GM18870 (cell line): ENCODE data around the gene KRTAP20-3.

Experiments
- ATAC-seq: cut with Tn5 transposase; IDR thresholded peaks from one replicate; pipeline ENCODE4 v1.9.1; 2021; ENCODE audit warnings: moderate library complexity; ENCODE audit not compliant: unreplicated experiment

KRTAP20-3 gene

DNA sequence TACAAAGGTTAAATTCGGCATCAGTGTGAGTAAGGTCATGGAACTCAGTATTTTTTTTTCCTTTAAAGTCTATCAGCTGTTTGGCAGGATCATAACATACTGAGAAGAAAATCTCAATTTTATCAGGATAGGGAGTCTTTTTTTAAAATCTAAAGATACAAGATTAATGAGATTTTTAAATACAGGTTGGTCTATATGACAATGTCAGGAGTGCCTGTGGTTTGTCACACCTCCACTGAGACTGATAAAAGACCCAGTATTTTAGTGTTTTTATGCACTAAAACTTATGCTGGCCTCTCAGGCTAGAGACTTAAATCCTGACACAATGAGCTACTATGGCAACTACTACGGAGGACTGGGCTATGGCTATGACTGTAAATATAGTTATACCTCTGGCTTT, at the start of gene KRTAP20-3:
Gene KRTAP20-3, plus strand, starts transcription at position 301 of the 400 bp plus-strand sequence.
- ATAC-seq: no peak

DNA sequence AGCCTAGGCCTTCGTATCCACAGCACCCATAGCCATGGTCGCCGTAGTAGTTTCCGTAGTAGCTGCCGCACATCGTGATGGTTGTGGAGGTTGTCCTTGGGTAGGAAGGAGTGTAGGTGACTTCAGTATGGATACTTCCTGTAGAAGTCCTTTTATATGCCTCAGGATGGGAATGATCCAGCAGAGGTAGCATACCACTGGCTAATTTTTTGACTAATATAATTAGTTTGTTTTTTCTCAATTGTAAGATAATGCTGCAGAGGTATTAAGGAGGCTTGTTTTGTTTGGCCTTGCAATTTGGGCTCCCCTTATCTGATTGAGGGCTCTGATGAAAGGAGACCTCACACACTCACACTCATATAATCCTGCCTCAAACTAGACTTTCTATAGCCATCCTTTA, 43.9 kb upstream of the KRTAP20-3 start, which contains the start of gene KRTAP6-2:
Gene KRTAP6-2, minus strand, starts transcription at position 101 of the 400 bp plus-strand sequence. Its CDS starts 28 bp downstream, at position 73.
- ATAC-seq: no peak

DNA sequence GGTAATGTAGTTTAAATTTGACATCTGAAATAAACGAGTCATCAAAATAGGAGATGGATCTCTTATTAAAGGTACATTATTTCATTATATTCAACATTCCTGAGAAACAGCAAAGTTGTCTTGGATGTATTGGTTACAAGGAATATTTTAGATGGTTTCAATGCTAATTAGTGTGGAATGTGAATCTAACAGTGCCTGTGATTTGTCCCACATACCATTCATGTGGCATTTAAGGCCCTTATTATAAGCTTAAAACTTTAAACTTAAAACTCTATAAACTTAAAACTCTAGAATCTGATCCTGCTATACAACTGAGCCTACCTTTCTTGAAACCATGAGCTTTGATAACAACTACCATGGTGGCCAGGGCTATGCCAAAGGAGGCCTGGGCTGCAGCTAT, 41.9 kb upstream of the KRTAP20-3 start, which contains the start of gene KRTAP22-1:
Gene KRTAP22-1, plus strand, starts transcription at position 301 of the 400 bp plus-strand sequence.
- no peak for ATAC-seq

DNA sequence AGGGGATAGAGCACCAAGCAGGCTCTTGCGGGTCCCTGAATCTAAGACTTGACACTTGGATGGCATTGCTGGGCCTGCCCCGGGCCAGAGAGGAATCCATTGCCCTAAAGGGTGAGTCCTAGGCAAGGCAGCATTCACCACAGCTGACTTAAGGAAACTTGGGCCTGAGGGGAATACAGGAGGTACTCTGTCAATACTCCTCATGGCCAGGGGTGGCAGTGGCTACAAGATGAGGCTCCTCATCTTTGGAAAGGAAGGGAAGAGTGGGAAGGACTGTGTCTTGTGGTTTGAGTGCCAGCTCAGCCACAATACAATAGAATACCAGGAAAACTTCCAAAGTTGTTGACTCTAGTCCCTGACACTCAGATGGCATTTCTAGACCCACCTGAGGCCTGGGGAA, 36.7 kb upstream of the KRTAP20-3 start:
- no peak for ATAC-seq

DNA sequence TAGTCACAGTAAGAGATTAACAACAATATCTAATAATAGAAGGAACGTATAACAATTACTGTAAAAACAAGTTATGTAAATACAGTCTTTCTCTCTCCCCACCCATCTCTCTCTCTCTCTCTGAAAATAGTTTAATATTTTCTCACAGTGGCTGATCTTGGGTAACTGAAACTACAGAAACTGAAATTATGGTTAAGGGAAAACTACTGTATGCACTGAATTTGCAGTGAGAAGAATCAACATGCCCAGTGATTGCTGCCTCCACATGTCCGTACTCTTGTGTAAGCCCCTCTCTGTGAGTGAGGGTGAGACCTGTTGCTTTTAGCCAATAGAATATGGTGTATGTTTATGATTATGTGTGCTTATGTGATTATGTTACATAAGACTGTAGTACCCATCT, 30.5 kb upstream of the KRTAP20-3 start:
- no peak for ATAC-seq

DNA sequence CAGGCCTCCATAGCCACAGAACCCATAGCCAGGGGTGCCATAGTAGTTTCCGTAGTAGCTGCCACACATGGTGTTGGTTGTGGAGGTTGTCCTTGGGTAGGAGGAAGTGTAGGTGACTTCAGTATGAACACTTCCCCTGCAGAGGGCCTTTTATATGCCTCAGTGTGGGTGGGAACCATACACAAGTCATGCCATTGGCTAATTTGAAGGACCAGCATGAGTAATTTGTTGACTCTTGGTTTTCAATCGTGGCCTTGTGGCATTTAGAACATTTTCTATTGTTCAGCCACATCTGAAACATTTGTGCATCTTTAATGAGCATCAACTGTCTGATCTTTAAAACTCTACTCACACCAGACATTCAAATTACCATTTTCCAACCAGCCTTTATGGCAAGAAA, 28.8 kb upstream of the KRTAP20-3 start, which contains the start of gene KRTAP6-1:
Gene KRTAP6-1, minus strand, starts transcription at position 95 of the 400 bp plus-strand sequence. Its CDS starts 26 bp downstream, at position 69.
- ATAC-seq: no peak

DNA sequence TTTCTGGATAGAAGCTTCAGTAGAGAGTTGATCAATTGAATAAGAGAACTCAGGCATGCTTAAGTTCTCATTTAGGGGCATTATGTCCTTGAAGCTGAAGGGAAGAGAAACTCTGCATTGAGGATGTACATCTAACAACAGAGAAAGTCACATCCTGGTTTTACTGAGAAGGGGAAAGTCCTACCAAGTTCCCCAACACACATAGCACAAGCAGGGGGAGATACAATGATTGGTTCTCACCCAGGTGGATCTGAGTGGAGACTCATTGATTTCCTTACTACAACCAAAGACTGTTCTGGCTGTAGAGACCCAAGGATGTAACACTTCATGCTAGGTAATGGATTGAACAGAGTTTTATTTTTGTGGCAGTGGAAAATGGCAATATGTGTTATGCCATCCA, 27.5 kb upstream of the KRTAP20-3 start:
- no peak for ATAC-seq

DNA sequence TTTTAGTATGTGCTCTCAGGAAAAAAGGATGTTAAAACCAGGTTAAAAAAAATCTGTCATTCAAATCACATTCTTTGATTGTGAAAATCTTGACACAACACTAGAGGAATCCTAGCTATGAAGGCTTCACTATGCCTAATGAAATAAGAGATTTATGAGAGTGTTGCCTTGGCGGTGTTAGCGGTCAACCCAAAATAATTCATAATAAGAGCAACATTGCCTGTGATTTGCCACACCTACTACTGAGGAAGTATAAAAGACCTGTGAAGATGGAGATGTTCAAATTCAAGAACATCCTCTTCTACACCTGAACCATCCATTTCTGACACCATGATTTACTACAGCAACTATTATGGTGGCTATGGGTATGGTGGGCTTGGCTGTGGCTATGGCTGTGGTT, 26.5 kb upstream of the KRTAP20-3 start, which contains the start of gene KRTAP20-1:
Gene KRTAP20-1, plus strand, starts transcription at position 301 of the 400 bp plus-strand sequence. Its CDS starts 30 bp downstream, at position 331.
- no peak for ATAC-seq

DNA sequence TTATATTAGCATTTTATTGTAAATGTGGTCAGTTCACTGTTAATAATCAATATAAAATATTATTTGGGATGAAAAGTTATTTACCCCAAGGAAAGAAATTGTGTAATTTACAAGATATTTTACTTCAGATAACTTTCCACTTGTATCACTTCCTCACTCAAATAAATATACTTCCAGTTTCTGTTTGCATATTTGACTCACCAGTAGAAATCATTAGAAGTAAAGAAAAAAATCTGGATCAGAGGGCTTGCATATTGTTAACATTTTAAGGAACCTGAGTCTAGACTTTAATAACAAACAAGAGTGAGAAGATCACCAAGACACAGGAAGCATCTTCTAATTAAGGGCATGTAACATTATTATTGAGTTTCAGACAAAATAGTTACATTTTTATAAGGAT, 22.6 kb upstream of the KRTAP20-3 start:
- no peak for ATAC-seq

DNA sequence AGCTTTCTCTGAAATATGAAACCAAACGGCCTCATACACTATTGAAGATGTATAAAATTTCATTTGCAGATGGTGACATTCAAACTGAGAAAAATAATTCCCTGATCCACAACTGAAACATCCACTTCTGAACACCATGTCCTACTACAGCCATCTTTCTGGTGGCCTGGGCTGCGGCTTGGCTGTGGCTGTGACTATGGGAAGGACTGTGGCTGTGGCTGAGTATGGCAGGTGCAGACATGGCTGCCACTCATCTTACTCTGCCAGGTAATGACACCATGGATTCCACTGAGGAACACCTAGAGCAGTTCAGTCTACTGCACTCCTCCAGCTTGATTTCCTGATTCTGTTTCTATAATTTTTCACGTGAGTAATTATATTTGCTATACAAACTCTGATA, 22.1 kb upstream of the KRTAP20-3 start, which contains the start of gene KRTAP20-4:
Gene KRTAP20-4, plus strand, starts transcription at position 106 of the 400 bp plus-strand sequence.
- no peak for ATAC-seq

DNA sequence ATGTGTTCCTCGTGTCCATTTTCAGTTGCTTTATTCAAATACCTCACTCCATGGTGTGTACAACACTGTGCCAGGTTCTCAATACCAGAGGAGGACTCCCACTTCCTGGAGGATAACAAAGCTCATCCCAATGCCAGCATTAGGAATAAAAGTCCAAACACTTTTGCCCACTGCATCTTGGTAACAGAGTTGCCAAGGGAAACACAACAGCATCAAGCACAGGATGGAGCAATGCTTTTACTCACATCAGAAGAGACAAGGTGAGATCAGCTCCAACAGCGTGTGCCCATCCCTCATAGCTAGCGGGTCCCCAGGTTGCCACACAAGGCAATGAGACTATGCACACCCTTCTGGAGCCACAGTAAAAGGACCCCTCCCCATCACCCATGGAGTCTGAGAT, 19.3 kb upstream of the KRTAP20-3 start:
- ATAC-seq: no peak

DNA sequence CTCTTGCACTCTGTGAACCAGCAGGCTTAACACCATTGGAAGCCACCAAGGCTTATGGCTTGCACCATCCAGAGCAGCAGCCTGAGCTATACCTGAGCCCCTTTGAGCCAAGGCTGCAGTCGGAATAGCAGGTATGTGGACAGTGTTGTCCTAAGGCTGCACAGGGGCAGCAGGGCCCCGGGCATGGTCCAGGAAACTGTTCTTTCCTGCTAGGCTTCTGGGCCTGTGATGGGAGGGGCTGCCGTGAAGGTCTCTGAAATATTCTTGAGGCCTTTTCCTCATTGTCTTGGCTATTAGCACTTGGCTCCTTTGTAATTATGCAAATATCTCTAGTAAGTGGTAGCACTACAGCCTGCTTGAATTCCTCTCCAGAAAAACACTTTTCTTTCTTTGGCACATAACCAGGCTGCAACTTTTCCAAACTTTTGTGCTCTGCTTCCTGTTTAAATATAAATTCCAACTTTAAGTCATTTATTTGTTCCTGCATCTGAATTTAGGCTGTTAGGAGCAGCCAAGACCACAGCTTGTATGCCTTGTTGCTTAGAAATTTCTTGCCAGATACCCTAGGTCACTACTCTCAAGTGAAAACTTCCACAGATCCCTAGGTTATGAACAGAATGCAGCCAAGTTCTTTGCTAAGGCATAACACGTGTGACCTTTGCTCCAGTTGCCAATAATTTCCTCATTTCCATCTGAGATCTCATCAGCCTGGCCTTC, 17.1 kb upstream of the KRTAP20-3 start:
- ATAC-seq: no peak

DNA sequence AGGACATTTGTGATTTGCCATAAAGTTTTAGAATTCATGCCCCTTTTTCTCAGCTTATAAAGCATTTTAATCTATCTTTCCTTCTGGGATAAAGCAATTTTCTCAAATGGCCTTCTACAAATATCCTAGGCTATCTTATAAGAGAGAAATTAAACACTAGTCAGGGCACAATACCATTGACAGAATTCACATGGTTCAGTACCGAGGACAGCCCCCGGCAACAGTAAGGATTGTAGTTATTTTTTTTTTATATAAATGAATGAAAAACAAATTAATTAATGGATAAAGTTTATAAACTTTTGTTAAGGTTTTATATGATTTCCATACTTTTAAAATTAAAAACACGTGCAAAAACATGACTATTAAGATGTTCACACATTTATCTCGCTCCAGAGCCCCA, 14.6 kb upstream of the KRTAP20-3 start:
- no peak for ATAC-seq

DNA sequence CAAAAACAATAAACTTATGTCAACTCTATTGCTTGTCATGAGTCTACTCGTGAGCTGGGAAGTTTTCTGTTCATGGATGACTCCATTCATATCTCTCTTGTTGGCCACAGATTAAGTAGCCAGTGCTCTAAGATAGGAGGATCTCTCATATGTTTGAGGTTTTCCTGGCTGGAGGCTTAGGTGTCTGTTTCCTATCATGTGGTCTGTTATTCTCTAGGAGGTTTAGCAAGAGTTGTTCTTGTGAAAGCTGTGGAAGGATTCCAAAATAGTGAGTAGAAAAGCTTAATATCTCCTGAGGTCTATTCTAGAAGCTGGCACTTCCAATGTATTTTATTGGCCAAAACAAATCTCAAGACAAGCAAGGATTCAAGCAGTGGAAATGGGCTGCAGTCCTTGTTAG, 13.5 kb upstream of the KRTAP20-3 start:
- no peak for ATAC-seq

DNA sequence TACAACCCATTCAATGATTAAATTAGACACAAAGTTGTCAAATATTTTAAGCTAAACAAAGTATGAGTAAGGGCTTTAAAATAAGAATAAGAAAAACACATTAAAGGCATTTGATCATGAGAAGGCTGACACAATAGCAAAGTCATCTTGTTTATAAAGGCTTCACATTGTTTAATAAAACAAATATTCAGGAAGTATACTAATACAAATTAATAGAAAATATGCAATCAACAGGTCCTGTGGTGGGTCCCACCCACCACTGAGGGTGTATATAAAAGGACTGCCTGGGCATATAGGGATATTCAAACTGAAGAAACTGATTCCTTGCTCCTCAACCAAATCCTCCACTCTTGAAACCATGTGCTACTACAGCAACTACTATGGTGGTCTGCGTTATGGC, 7.8 kb upstream of the KRTAP20-3 start, which contains the start of gene KRTAP20-2:
Gene KRTAP20-2, plus strand, starts transcription at position 301 of the 400 bp plus-strand sequence. Its CDS starts 58 bp downstream, at position 359.
- ATAC-seq: no peak

DNA sequence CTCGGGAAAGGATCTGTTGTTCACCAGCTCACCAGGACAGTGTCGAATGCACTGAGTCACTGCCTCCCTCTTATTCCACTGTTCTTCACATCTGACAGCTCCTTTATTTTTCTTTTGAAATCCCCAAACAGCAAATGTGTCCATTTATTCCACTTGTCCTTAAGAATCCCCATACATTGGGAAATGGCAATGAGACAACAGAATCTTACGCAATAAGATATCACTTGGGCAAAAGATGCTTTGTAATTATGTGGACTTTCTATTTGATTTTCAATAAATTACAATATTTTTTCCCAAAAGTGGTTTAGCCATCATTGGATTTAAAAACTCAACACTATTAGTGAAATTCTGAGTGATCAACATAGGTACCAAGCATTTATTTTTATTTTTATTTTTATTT, 4.0 kb upstream of the KRTAP20-3 start:
- no peak for ATAC-seq

DNA sequence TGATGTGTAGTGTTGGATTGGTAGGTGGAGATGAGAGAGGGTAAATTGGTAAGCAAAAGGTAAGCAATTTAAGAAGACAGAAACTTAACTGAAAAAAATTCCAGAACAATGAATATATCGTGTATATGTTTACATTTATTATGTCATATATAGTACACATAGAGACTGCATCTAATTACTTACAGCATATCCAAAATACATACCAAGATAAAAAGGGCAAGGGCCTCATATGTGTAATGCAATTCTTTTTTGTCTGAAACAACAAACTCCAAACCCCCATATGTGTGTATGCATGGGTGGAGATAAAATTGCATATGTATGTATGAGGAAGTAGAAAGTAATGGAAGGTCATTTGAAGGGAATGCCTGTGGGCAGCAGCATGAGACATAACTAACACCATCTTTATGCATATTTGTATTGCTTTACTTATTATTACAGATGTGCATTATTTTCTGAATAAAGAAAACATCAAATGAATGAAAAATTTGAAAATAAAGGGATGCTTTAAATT, 4.3 kb downstream of the KRTAP20-3 start:
- ATAC-seq: no peak

DNA sequence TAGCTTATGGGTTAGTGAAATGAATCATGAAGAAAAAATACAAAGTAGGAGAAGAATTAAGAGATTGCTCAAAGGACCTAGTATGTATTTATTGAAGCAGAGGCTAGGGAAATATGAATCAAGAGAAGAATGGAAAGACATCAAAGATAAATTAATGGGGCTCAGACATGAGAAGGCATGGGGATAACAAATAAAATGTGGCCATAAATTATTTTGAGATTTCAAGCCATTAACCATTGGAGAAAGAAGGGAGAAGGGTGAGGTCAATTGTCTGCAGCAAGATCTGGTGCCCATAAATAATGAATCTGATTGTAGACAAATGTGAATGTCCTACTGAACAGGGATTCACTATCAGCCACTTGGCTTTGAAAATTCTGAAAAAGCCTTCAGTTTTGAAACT, 10.2 kb downstream of the KRTAP20-3 start:
- no peak for ATAC-seq

DNA sequence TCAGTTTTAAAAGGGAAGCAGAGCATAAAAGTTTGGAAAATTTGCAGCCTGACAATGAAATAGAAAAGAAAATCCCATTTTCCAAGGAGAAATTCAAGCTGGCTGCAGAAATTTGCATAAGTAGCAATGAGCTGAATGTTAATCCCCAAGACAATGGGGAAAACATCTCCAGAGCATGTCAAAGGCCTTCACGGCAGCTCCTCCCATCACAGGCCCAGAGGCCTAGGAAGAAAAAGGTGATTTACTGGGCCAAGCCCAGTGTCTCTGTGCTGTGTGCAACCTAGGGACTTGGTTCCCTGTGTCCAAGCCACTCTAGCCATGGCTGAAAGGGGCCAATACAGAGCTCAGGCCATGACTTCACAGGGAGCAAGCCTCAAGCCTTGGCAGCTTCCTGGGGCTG, 26.1 kb downstream of the KRTAP20-3 start:
- no peak for ATAC-seq

DNA sequence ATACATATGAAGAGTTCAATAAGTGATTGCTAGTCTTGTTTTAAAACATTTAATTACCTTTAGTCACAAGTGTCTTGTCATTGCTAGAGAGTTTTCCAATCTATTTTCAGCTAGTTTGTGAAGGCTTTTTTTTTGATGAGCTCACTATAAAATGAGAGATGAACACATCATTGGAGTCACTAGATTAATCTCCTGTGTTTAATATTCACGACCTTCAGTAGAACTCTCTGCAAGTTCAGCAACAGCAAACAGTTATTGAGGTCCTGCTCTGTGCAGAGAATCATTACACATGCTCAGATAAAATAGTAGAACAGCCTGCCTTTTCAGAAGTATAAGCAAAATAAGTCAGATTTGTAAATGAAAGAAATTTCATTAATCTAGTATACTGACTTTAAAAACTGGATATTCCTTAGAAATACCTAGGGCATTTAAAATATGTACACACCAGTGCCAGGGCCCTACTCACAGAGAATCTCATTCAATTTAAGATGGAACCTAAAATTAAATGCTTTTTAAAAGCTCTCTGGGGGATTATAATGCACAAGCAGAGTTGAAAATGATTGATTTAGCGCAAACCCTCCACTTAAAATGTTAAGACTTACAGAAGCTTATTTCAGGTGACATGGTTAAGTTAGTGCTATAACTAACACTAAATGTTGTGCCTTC, 30.5 kb downstream of the KRTAP20-3 start:
- ATAC-seq: no peak

DNA sequence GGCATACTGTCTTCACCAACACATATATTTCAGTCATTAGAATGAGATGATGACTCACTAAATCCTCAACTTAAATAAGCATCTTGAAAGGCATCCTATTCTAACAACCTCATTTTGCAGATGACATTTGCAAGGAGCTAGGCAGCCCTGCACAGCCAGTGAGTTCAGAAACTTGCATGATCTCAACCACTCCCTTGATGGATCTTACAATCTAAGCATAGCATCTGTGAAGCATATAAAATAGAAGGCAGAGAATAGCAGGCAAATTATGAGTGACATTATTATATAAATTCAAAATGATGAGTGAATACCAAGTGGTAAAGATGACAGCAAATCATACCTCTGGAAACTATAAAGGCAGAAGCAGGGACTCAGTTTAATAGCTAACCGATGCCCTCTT, 31.6 kb downstream of the KRTAP20-3 start:
- no peak for ATAC-seq

DNA sequence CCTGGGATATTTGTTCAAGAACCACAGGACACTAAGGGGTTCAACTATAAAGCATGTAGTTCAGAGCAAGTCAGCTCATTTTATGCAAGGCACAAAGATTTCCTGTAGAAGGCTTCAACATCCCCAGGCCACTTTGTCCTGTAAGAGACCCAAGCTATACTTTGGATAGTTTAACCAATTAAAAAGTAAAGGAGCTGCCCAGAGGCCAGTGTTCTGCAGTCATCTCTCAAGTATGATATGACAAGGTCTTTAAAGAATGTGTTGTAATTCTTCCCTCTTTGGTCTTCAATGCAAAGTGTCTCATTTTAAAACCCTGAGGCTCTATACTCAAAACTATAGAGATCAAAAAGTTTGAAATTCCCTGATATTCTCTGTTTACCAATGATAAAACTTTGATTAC, 34.1 kb downstream of the KRTAP20-3 start:
- no peak for ATAC-seq
